OCI-LY3 (cell line): ENCODE results near the gene CNDP1.

Experiments
- EZH2phosphoT487 ChIP-seq: fragments of 200-600 bp; shearing (Covaris generic); IDR thresholded peaks from 2 replicates; pipeline ENCODE4 v1.6.1; 2018; ENCODE audit warnings: antibody characterized with exemption, mixed run types, low read depth
- TF ChIP-seq, protein P1 (sequence below): fragments of 200-600, 300-600 bp; sonication (generic); IDR thresholded peaks from 2 replicates; pipeline ENCODE4 v1.5.1; 2014; ENCODE audit warnings: antibody characterized with exemption, low read length, low read depth

DNA sequence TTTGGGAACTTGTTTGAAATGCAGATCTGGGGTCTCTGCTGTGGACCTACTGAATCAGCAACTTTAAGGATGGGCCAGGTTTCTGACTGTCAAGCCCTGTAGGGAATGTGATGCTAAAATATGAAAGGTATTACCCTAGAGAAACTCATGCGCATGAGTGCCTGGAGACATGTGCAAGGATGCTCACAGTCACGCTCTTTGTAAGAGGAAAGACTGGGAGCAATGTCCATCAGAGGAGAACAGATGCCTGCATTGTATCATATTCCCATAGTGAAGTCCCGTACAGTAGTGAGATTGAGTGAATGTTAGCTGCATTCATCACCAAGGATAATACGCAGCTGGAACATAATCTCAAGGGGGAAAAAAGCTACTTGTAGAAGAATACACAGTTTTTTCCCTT, 77.5 kb downstream of the CNDP1 start:
- no peak for TF ChIP-seq EZH2phosphoT487
- TF ChIP-seq, protein P1, sequence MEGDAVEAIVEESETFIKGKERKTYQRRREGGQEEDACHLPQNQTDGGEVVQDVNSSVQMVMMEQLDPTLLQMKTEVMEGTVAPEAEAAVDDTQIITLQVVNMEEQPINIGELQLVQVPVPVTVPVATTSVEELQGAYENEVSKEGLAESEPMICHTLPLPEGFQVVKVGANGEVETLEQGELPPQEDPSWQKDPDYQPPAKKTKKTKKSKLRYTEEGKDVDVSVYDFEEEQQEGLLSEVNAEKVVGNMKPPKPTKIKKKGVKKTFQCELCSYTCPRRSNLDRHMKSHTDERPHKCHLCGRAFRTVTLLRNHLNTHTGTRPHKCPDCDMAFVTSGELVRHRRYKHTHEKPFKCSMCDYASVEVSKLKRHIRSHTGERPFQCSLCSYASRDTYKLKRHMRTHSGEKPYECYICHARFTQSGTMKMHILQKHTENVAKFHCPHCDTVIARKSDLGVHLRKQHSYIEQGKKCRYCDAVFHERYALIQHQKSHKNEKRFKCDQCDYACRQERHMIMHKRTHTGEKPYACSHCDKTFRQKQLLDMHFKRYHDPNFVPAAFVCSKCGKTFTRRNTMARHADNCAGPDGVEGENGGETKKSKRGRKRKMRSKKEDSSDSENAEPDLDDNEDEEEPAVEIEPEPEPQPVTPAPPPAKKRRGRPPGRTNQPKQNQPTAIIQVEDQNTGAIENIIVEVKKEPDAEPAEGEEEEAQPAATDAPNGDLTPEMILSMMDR: no peak
